HG03095 (cell line): ENCODE results near the gene SNN.

Experiments used
- ATAC-seq: cut with Tn5 transposase; IDR thresholded peaks from one replicate; pipeline ENCODE4 v1.9.1; 2021; ENCODE audit warnings: moderate library complexity; ENCODE audit not compliant: unreplicated experiment

The SNN gene

GRCh38 chr16:11727796-11728543 lies 59.7 kb downstream of the SNN start:
- no peak for ATAC-seq
